RWPE2 (cell line): ENCODE measurements around the gene BRIP1.
A peak's percentile ranks its signal among the peaks of the same experiment; 100 is the strongest.

Experiments used
- ATAC-seq: fragments of 200-7000 bp; cut with Tn5 transposase; 3 replicates; pipeline ENCODE4 v1.9.1; 2021; ENCODE audit warnings: low read depth
- DNase-seq: peaks from one replicate; pipeline ENCODE4 v3.0.0-alpha.2; 2020; ENCODE audit warnings: low spot score
- H3K27ac ChIP-seq: fragments of 450-650 bp; 2 replicates; pipeline ENCODE4 v1.5.1; 2017; ENCODE audit warnings: mild to moderate bottlenecking; ENCODE audit not compliant: poor library complexity, severe bottlenecking
- H3K27me3 ChIP-seq: fragments of 250-450 bp; sonication (Bioruptor Pico); 2 replicates; pipeline ENCODE4 v1.5.1; 2021; ENCODE audit warnings: mild to moderate bottlenecking, moderate library complexity; ENCODE audit not compliant: insufficient read depth, poor library complexity, severe bottlenecking
- H3K36me3 ChIP-seq: fragments of 250-450 bp; sonication (Bioruptor Pico); 2 replicates; pipeline ENCODE4 v1.5.1; 2020; ENCODE audit warnings: low read depth, mild to moderate bottlenecking, moderate library complexity
- H3K4me1 ChIP-seq: fragments of 250-450 bp; sonication (Bioruptor Pico); 2 replicates; pipeline ENCODE4 v1.5.1; 2021; ENCODE audit warnings: mild to moderate bottlenecking, moderate library complexity; ENCODE audit not compliant: insufficient read depth, poor library complexity, severe bottlenecking
- H3K4me3 ChIP-seq: fragments of 250-450 bp; sonication (Bioruptor Pico); 2 replicates; pipeline ENCODE4 v1.5.1; 2021; ENCODE audit warnings: mild to moderate bottlenecking, moderate library complexity; ENCODE audit not compliant: severe bottlenecking
- H3K9me3 ChIP-seq: fragments of 250-450 bp; sonication (Bioruptor Pico); 2 replicates; pipeline ENCODE4 v1.5.1; 2021; ENCODE audit warnings: mild to moderate bottlenecking, moderate library complexity; ENCODE audit not compliant: severe bottlenecking
- CTCF ChIP-seq: fragments of 450-650 bp; IDR thresholded peaks from one replicate; pipeline ENCODE4 v1.5.1; 2017; ENCODE audit warnings: mild to moderate bottlenecking, moderate library complexity; ENCODE audit not compliant: poor library complexity, severe bottlenecking

BRIP1 gene

GRCh38 chr17:61768405-61768804, 94.9 kb downstream of the BRIP1 start:
- ATAC-seq = no peak
- peaks cover 67% of the 10 kb centered on the region for H3K36me3 ChIP-seq
- H3K9me3 ChIP-seq = peaks cover 12% of the 10 kb centered on the region
- no peaks in the 10 kb centered on the region for H3K27me3 ChIP-seq
- H3K4me1 ChIP-seq = peaks cover 11% of the 10 kb centered on the region
- TF ChIP-seq CTCF = no peak
- no peak overlapping the region for H3K4me3 ChIP-seq
- no peak for DNase-seq
- H3K27ac ChIP-seq = no peak overlapping the region

DNA sequence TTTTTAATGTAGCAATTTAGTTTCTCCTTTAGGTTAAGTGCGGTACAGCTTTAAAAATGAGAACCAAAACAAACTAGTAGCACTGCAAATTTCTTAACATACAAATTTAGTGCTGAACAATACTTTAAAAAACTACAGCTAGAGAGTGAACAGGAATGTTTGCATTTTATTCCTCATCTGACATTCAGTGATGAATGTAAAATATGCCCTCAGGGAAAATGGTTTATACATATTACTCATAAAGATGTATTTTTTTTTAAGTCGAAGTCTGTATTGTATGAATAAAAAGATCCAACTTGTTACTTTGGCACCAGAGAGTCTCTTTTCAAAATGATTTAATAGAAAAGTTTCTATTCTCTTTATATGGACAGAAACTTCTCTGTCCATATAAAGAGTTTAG, 96.8 kb downstream of the BRIP1 start:
- Histone ChIP-seq H3K4me1 (peaks cover 11% of the 10 kb centered on the region), H3K27me3 (no peaks in the 10 kb centered on the region), H3K36me3 (peaks cover 71% of the 10 kb centered on the region), H3K27ac (peak overlapping the region; percentile 41), H3K4me3 (no peak overlapping the region), H3K9me3 (peaks cover 12% of the 10 kb centered on the region)
- ATAC-seq (peak; percentile 67), DNase-seq (no peak)
- no peak for TF ChIP-seq CTCF

DNA sequence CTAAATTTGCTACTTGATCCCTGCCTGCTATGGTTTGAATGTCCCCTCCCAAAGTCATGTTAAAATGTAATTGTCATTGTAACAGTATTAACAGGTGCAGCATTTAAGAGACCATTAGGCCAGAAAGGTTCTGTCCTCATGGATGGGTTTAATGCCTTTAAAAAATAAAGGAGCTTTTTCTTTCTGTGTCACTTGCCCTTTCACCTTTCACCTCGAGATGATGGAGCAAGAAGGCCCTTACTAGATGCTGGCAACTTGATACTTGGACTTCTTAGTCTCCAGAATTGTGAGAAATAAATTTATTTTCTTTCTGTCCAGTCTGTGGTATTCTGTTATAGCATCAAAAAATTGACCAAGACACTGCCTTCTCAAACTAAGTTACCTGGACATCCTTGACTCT, 98.5 kb downstream of the BRIP1 start:
- Histone ChIP-seq H3K9me3 (no peaks in the 10 kb centered on the region), H3K4me1 (peaks cover 11% of the 10 kb centered on the region), H3K36me3 (peaks cover 65% of the 10 kb centered on the region), H3K4me3 (no peak overlapping the region), H3K27ac (no peak overlapping the region), H3K27me3 (no peaks in the 10 kb centered on the region)
- ATAC-seq (no peak), DNase-seq (no peak)
- TF ChIP-seq CTCF = no peak

DNA sequence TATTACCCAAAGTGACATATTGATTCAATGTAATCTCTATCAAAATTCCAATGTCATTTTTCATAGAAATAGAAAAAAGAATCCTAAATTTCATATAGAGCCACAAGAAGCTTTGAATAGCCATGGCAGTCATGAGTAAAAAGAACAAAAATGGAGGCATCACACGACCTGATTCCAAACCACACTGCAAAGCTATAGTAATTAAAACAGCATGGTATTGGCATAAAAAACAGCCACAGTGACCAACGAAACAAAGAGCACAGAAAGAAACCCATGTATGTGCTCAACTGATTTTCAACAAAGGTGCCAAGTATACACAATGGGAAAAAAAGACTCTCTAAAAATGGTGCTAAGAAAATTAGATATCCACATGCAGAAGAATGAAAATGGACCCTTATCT, 101.5 kb downstream of the BRIP1 start:
- Histone ChIP-seq H3K4me1 (peaks cover 9% of the 10 kb centered on the region), H3K27me3 (no peaks in the 10 kb centered on the region), H3K9me3 (no peaks in the 10 kb centered on the region), H3K4me3 (no peak overlapping the region), H3K27ac (no peak overlapping the region), H3K36me3 (peaks cover 63% of the 10 kb centered on the region)
- no peak for DNase-seq
- TF ChIP-seq CTCF = no peak
- ATAC-seq = no peak

- Histone ChIP-seq H3K27me3 (no peaks in the 10 kb centered on the region), H3K36me3 (peaks cover 57% of the 10 kb centered on the region), H3K9me3 (no peaks in the 10 kb centered on the region), H3K27ac (no peak overlapping the region), H3K4me1 (no peaks in the 10 kb centered on the region), H3K4me3 (no peak overlapping the region)
- ATAC-seq = no peak
- no peak for TF ChIP-seq CTCF
- DNase-seq = no peak
These were observed 104.0 kb downstream of the BRIP1 start for GRCh38 chr17:61759362-61759761.
